Stimulated activated CD8-positive, alpha-beta memory T cell treated with anti-CD3 and anti-CD28 coated beads, Interleukin-15, amount 100 ng/mL, for 4 hours (primary cell): ENCODE results near the gene ZNF827.

Experiments used
- DNase-seq, 2 donors: peaks; one replicate each; pipeline ENCODE4 v3.0.0-alpha.2; 2020; ENCODE audit warnings: low read depth in 2 of 2

The ZNF827 gene

GRCh38 chr4:145935253-145936141 lies 3.1 kb downstream of the ZNF827 start:
- no peak for DNase-seq

GRCh38 chr4:145934434-145935047 lies 4.1 kb downstream of the ZNF827 start:
- no peak for DNase-seq

GRCh38 chr4:145933134-145933533 lies 5.5 kb downstream of the ZNF827 start:
- no peak for DNase-seq

- DNase-seq: no peak
Measured at GRCh38 chr4:145931403-145931802, 7.2 kb downstream of the ZNF827 start.

GRCh38 chr4:145930592-145930991 lies 8.0 kb downstream of the ZNF827 start:
- DNase-seq: no peak

- DNase-seq: no peak
Measured at GRCh38 chr4:145929415-145930178, 9.0 kb downstream of the ZNF827 start.

GRCh38 chr4:145928748-145929147 lies 9.9 kb downstream of the ZNF827 start:
- no peak for DNase-seq

GRCh38 chr4:145927030-145927429 lies 11.6 kb downstream of the ZNF827 start:
- no peak for DNase-seq

GRCh38 chr4:145921231-145921630 lies 17.4 kb downstream of the ZNF827 start:
- no peak for DNase-seq

GRCh38 chr4:145920205-145920604 lies 18.4 kb downstream of the ZNF827 start:
- DNase-seq: no peak

- no peak for DNase-seq
Measured at GRCh38 chr4:145912376-145912775, 26.2 kb downstream of the ZNF827 start.

- no peak for DNase-seq
Measured at GRCh38 chr4:145909773-145910172, 28.9 kb downstream of the ZNF827 start.

- DNase-seq: no peak
Measured at GRCh38 chr4:145909281-145909715, 29.3 kb downstream of the ZNF827 start.

- DNase-seq: no peak
Measured at GRCh38 chr4:145907812-145908211, 30.8 kb downstream of the ZNF827 start.

GRCh38 chr4:145907390-145907789 lies 31.2 kb downstream of the ZNF827 start:
- DNase-seq: no peak

GRCh38 chr4:145904413-145905177 lies 34.0 kb downstream of the ZNF827 start:
- no peak for DNase-seq

GRCh38 chr4:145902522-145902921 lies 36.1 kb downstream of the ZNF827 start:
- no peak for DNase-seq

GRCh38 chr4:145899886-145900460 lies 38.6 kb downstream of the ZNF827 start:
- DNase-seq: no peak

GRCh38 chr4:145898926-145899531 lies 39.6 kb downstream of the ZNF827 start:
- no peak for DNase-seq

- no peak for DNase-seq
Measured at GRCh38 chr4:145898466-145898865, 40.2 kb downstream of the ZNF827 start.

GRCh38 chr4:145895056-145895455 lies 43.6 kb downstream of the ZNF827 start:
- no peak for DNase-seq
